ENCODE results near the gene BPIFB2. TPM values are rescaled to one million over a fixed set of nuclear protein-coding genes. Genes with fewer than 3 reads are reported as not detected.

BPIFB2 gene
- total RNA-seq, 1 donor from 2014 or later, result not detected

DNA sequence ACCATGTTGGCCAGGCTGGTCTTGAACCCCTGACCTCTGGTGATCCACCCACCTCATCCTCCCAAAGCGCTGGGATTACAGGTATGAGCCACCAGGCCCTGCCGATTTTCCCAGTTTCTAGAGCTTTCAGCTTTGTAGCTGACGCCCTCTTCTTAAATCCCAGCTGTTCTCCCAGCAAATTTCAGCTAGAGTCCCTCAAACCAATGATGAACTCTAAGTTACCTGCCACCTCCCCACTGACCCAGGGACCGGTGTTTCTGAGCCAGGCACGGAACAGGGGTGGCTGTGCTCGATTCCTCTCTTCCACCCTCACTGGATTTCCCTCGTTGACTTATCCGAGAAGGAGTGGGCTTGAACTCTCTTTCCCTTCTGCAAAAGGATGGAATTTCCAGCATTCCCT, 42.4 kb upstream of the BPIFB2 start:
- TF ChIP-seq CTCF (IDR thresholded peaks at IDR 0.05; ENCODE audit: partially characterized antibody, unreplicated experiment), result no peak
- H3K4me3 Mint-ChIP-seq (ENCODE audit: unreplicated experiment), result no peak overlapping the region
- H3K4me1 Mint-ChIP-seq (ENCODE audit: low read depth, unreplicated experiment), result no peaks in the 10 kb centered on the region
- H3K27ac Mint-ChIP-seq (ENCODE audit: unreplicated experiment), result no peak overlapping the region
- peaks cover 5% of the 10 kb centered on the region for H3K27me3 Mint-ChIP-seq (ENCODE audit: unreplicated experiment)
- H3K36me3 Mint-ChIP-seq (ENCODE audit: unreplicated experiment), result no peaks in the 10 kb centered on the region
- DNase-seq, result no peak
- H3K9me3 Mint-ChIP-seq (ENCODE audit: unreplicated experiment), result no peaks in the 10 kb centered on the region

DNA sequence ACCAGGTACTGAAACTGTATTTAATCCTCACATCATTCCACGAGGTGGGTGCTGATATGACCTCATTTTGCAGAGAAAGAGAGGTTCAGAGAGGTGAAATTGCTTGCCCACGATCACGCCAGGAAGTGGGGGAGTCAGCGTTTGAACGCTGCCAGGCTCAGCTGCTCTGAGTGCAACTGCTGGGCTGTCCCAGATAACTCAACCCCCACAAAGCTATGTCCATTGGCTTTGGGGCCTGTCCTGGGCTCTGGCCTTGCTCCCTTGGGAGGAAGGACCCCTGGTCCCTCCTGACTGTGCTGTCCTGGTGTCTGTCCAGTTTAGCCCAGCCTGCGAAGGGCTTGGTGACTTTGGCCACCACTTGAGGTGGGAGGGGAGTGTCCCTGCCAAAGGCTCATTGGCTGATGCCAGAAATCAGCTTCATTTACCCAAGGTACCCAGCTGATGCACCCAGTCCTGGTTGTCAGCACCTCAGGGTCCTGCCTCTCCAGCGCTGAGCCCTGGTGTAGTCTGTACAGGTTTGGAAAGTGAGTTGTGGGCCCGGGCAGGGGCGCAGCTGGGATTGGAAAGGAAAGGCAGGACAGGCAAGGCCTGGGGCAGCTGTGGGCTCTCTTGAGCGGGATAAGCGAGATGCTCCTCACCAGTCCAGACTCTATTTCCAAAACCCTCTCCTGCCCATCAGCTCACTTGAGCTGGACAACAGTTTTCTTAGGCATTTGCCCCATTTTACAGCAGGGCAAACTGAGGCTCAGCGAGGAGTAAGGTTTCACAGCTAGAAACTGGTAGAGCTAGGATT, 41.7 kb upstream of the BPIFB2 start:
- no peak for TF ChIP-seq CTCF (IDR thresholded peaks at IDR 0.05; ENCODE audit: partially characterized antibody, unreplicated experiment)
- Mint-ChIP-seq H3K27me3 (ENCODE audit: unreplicated experiment) (peaks cover 5% of the 10 kb centered on the region), H3K4me1 (ENCODE audit: low read depth, unreplicated experiment) (no peaks in the 10 kb centered on the region), H3K36me3 (ENCODE audit: unreplicated experiment) (no peaks in the 10 kb centered on the region), H3K27ac (ENCODE audit: unreplicated experiment) (no peak overlapping the region), H3K4me3 (ENCODE audit: unreplicated experiment) (no peak overlapping the region), H3K9me3 (ENCODE audit: unreplicated experiment) (no peaks in the 10 kb centered on the region)
- DNase-seq, result no peak

GRCh38 chr20:32966382-32966781, 41.1 kb upstream of the BPIFB2 start:
- no peak overlapping the region for H3K4me3 Mint-ChIP-seq (ENCODE audit: unreplicated experiment)
- no peaks in the 10 kb centered on the region for H3K36me3 Mint-ChIP-seq (ENCODE audit: unreplicated experiment)
- TF ChIP-seq CTCF (IDR thresholded peaks at IDR 0.05; ENCODE audit: partially characterized antibody, unreplicated experiment), result no peak
- DNase-seq, result no peak
- H3K4me1 Mint-ChIP-seq (ENCODE audit: low read depth, unreplicated experiment), result no peaks in the 10 kb centered on the region
- H3K9me3 Mint-ChIP-seq (ENCODE audit: unreplicated experiment), result no peaks in the 10 kb centered on the region
- H3K27me3 Mint-ChIP-seq (ENCODE audit: unreplicated experiment), result peaks cover 5% of the 10 kb centered on the region
- H3K27ac Mint-ChIP-seq (ENCODE audit: unreplicated experiment), result no peak overlapping the region

GRCh38 chr20:32966881-32967781, 40.4 kb upstream of the BPIFB2 start:
- Mint-ChIP-seq H3K27ac (ENCODE audit: unreplicated experiment) (no peak overlapping the region), H3K27me3 (ENCODE audit: unreplicated experiment) (peaks cover 2% of the 10 kb centered on the region), H3K9me3 (ENCODE audit: unreplicated experiment) (no peaks in the 10 kb centered on the region), H3K4me3 (ENCODE audit: unreplicated experiment) (no peak overlapping the region), H3K36me3 (ENCODE audit: unreplicated experiment) (no peaks in the 10 kb centered on the region), H3K4me1 (ENCODE audit: low read depth, unreplicated experiment) (no peaks in the 10 kb centered on the region)
- no peak for TF ChIP-seq CTCF (IDR thresholded peaks at IDR 0.05; ENCODE audit: partially characterized antibody, unreplicated experiment)
- no peak for DNase-seq
